ENCODE measurements around the gene RERG. TPM values are rescaled to one million over a fixed set of nuclear protein-coding genes. Genes with fewer than 3 reads are reported as not detected.

The RERG gene
- total RNA-seq, 1 experiment from 2014 or later: not detected

Other genes starting within 250 kb of the RERG start
- gene PDE6H, start 248.4 kb downstream of the RERG start, total RNA-seq (2014; rRNA removed; shearing (Covaris generic)): not detected in 2 replicates
- gene PTPRO, start 101.1 kb upstream of the RERG start, total RNA-seq (2014; rRNA removed; shearing (Covaris generic)): not detected in 2 replicates